IMR-90 (cell line): Measurements from ENCODE around the gene RGS12. TPM values are rescaled to one million over a fixed set of nuclear protein-coding genes. Genes with fewer than 3 reads are reported as not detected.

Source experiments
- ATAC-seq: fragments of 200-7000 bp; cut with Tn5 transposase; 2 replicates; pipeline ENCODE4 v1.9.1; 2020; ENCODE audit warnings: low read depth, mild to moderate bottlenecking, moderate library complexity
- BruUV-seq: library from RNA; stranded (reverse); fragments of 400-500 nt; replicated peaks from 2 replicates; lab custom pipeline; 2021; lab: Mats Ljungman, UMichigan
- CTCF ChIA-PET: fragments of 300-600 bp; formaldehyde crosslinking; extraction: SDS; loops from one replicate; lab custom pipeline; 2021; ENCODE audit warnings: antibody characterized with exemption; lab: Yijun Ruan, JAX
- POLR2A ChIA-PET: fragments of 300-600 bp; sonication (Branson Sonifier 250); formaldehyde crosslinking; loops from one replicate; lab custom pipeline; 2022; ENCODE audit warnings: antibody characterized with exemption; ENCODE audit not compliant: unreplicated experiment; lab: Charles Lee
- DNase-seq: peaks from one replicate; pipeline ENCODE4 v3.0.0; 2013
- H2AFZ ChIP-seq: replicated peaks from 2 replicates; pipeline ENCODE3; 2013; ENCODE audit warnings: low read length, mild to moderate bottlenecking; ENCODE audit not compliant: poor library complexity
- H2AK5ac ChIP-seq: 2 replicates; pipeline ENCODE4 v1.6.1; 2013; ENCODE audit warnings: low read depth, low read length, inconsistent platforms
- H2AK9ac ChIP-seq: replicated peaks from 2 replicates; pipeline ENCODE3; 2013; ENCODE audit warnings: mild to moderate bottlenecking, low read depth, low read length, moderate library complexity; ENCODE audit not compliant: poor library complexity
- H2BK120ac ChIP-seq: 2 replicates; pipeline ENCODE4 v1.6.1; 2013; ENCODE audit warnings: low read depth, low read length, inconsistent platforms
- H2BK15ac ChIP-seq: 3 replicates; pipeline ENCODE4 v1.6.1; 2013; ENCODE audit warnings: low read depth, low read length, inconsistent platforms
- H2BK20ac ChIP-seq: 2 replicates; pipeline ENCODE4 v1.6.1; 2013; ENCODE audit warnings: low read depth, mild to moderate bottlenecking, inconsistent platforms, low read length, moderate library complexity
- H2BK5ac ChIP-seq: 2 replicates; pipeline ENCODE4 v1.6.1; 2013; ENCODE audit warnings: mild to moderate bottlenecking, low read depth, low read length, inconsistent platforms; ENCODE audit not compliant: poor library complexity, severe bottlenecking
- H3K14ac ChIP-seq: replicated peaks from 2 replicates; pipeline ENCODE4 v1.6.1; 2013; ENCODE audit warnings: low read depth, low read length, inconsistent platforms
- H3K18ac ChIP-seq: 2 replicates; pipeline ENCODE4 v1.6.1; 2013; ENCODE audit warnings: low read depth, low read length, control low read depth
- H3K23ac ChIP-seq: 2 replicates; pipeline ENCODE4 v1.6.1; 2013; ENCODE audit warnings: low read depth, low read length, inconsistent platforms
- H3K27ac ChIP-seq: 2 replicates; pipeline ENCODE4 v1.5.1; 2013; ENCODE audit warnings: mild to moderate bottlenecking, control low read depth, low read length; ENCODE audit not compliant: insufficient read depth
- H3K27me3 ChIP-seq: 2 replicates; pipeline ENCODE4 v1.6.1; 2013; ENCODE audit warnings: low read length; ENCODE audit not compliant: control insufficient read depth, insufficient read depth
- H3K36me3 ChIP-seq: 2 replicates; pipeline ENCODE4 v1.6.1; 2013; ENCODE audit warnings: low read length, mixed read lengths; ENCODE audit not compliant: control insufficient read depth, insufficient read depth
- H3K4ac ChIP-seq: 2 replicates; pipeline ENCODE4 v1.6.1; 2013; ENCODE audit warnings: low read depth, low read length, inconsistent platforms
- H3K4me1 ChIP-seq: 2 replicates; pipeline ENCODE4 v1.6.1; 2013; ENCODE audit warnings: low read length, mixed read lengths; ENCODE audit not compliant: control insufficient read depth, insufficient read depth
- H3K4me2 ChIP-seq: 2 replicates; pipeline ENCODE4 v1.6.1; 2013; ENCODE audit warnings: low read depth, mild to moderate bottlenecking, control low read depth, low read length, moderate library complexity
- H3K4me3 ChIP-seq: 2 replicates; pipeline ENCODE4 v1.5.1; 2013; ENCODE audit warnings: low read depth, mild to moderate bottlenecking, control low read depth, low read length, moderate library complexity; ENCODE audit not compliant: insufficient read depth
- H3K56ac ChIP-seq: 2 replicates; pipeline ENCODE4 v1.6.1; 2013; ENCODE audit warnings: low read length, inconsistent platforms; ENCODE audit not compliant: insufficient read depth; ENCODE audit errors: extremely low read depth
- H3K79me1 ChIP-seq, 2 experiments: 2 replicates each; pipeline ENCODE4 v1.6.1; 2013; ENCODE audit warnings: low read length in 2 of 2, inconsistent platforms in 1 of 2, low read depth in 1 of 2
- H3K9ac ChIP-seq: 2 replicates; pipeline ENCODE4 v1.6.1; 2013; ENCODE audit warnings: low read depth, low read length, control low read depth
- H3K9me1 ChIP-seq: 2 replicates; pipeline ENCODE4 v1.6.1; 2013; ENCODE audit warnings: low read length, inconsistent platforms; ENCODE audit not compliant: insufficient read depth
- H3K9me3 ChIP-seq: 2 replicates; pipeline ENCODE4 v1.6.1; 2013; ENCODE audit warnings: low read length; ENCODE audit not compliant: control insufficient read depth, insufficient read depth
- H4K20me1 ChIP-seq: 2 replicates; pipeline ENCODE4 v1.6.1; 2013; ENCODE audit warnings: low read length, inconsistent platforms; ENCODE audit not compliant: insufficient read depth
- H4K5ac ChIP-seq: 2 replicates; pipeline ENCODE4 v1.6.1; 2013; ENCODE audit warnings: mild to moderate bottlenecking, low read depth, low read length, control low read depth
- H4K8ac ChIP-seq, 2 experiments: 2 replicates each; pipeline ENCODE4 v1.6.1; 2013; ENCODE audit warnings: low read depth in 2 of 2, low read length in 2 of 2, control low read depth in 1 of 2, inconsistent platforms in 1 of 2
- H4K91ac ChIP-seq: 2 replicates; pipeline ENCODE4 v1.6.1; 2013; ENCODE audit warnings: low read depth, low read length, inconsistent platforms; ENCODE audit not compliant: insufficient read depth
- BHLHE40 ChIP-seq: fragments of 150-350 bp; IDR thresholded peaks from 2 replicates; pipeline ENCODE4 v1.6.1; 2016; ENCODE audit warnings: mild to moderate bottlenecking, low read depth, low read length
- CEBPB ChIP-seq: IDR thresholded peaks from 2 replicates; pipeline ENCODE4 v1.6.1; 2012; ENCODE audit warnings: low read depth, low read length, improper control_type of control experiment
- CHD1 ChIP-seq: IDR thresholded peaks from 2 replicates; pipeline ENCODE4 v1.6.1; 2012; ENCODE audit warnings: low read depth, low read length, improper control_type of control experiment
- FOS ChIP-seq: fragments of 150-350 bp; IDR thresholded peaks from 2 replicates; pipeline ENCODE4 v1.6.1; 2016; ENCODE audit warnings: low read depth, low read length
- MAZ ChIP-seq: IDR thresholded peaks from 2 replicates; pipeline ENCODE4 v1.6.1; 2012; ENCODE audit warnings: low read depth, mild to moderate bottlenecking, low read length, improper control_type of control experiment, moderate library complexity, borderline replicate concordance
- SMC3 ChIP-seq: fragments of 150-350 bp; IDR thresholded peaks from 2 replicates; pipeline ENCODE4 v1.6.1; 2016; ENCODE audit warnings: low read depth, mild to moderate bottlenecking, antibody characterized with exemption, low read length, moderate library complexity
- USF2 ChIP-seq: fragments of 150-350 bp; IDR thresholded peaks from 2 replicates; pipeline ENCODE4 v1.6.1; 2017; ENCODE audit warnings: mild to moderate bottlenecking, antibody characterized with exemption, low read length, low read depth
- WGBS, 2 experiments: methylation state at CpG; one replicate each; pipeline versions ENCODE4 v1.1.5 to v1.1.7; 2013; ENCODE audit warnings: missing lambda C conversion rate in 2 of 2; ENCODE audit not compliant: insufficient read length in 1 of 2; ENCODE audit errors: extremely low coverage in 2 of 2; 5-methylcytosine and 5-hydroxymethylcytosine counted together
- dilution Hi-C: fragments of 300-500 bp; cut with HindIII; formaldehyde crosslinking; loops from one replicate; pipeline ENCODE4 v1.14.3; 2018; ENCODE audit warnings: low sequenced_read_pairs; ENCODE audit not compliant: unreplicated experiment
- in situ Hi-C: fragments of 300-500 bp; cut with MboI; formaldehyde crosslinking; loops from 3 replicates; pipeline ENCODE4 v1.14.3; 2019; ENCODE audit warnings: low sequenced_read_pairs, inconsistent platforms, mixed read lengths
- intact Hi-C: fragments of 100-400 bp; cut with micrococcal nuclease; formaldehyde crosslinking; loops from 2 replicates; pipeline ENCODE4 v1.10.0; 2022
- polyA plus RNA-seq, 3 experiments: library from polyadenylated mRNA; depleted of rRNA; stranded (reverse); fragments of >200 nt; gene quantifications; 2 replicates each; pipeline ENCODE4 v1.2.3, GENCODE V29; 2012; ENCODE audit warnings: low replicate concordance in 1 of 3
- total RNA-seq: library from RNA; depleted of rRNA; stranded (reverse); fragments of >200 nt; gene quantifications from 2 replicates; pipeline ENCODE4 v1.2.3, GENCODE V29; 2012
- TF ChIP-seq, protein P1 (sequence below): conservative IDR thresholded peaks from 2 replicates; pipeline ENCODE4 v1.5.1; 2012; ENCODE audit warnings: mild to moderate bottlenecking, low read depth, low read length, improper control_type of control experiment

Gene RGS12
- total and polyA plus RNA-seq, 2 of the 4 experiments (the other 2 are of a cell fraction): 11.8 to 12.0 TPM

GRCh38 chr4:3294401-3295241, 1.8 kb downstream of the RGS12 start:
- H3K4me1 ChIP-seq: peaks cover 19% of the 10 kb centered on the region
- peaks cover 30% of the 10 kb centered on the region for H4K20me1 ChIP-seq
- no peak for TF ChIP-seq USF2
- no peak for TF ChIP-seq BHLHE40
- TF ChIP-seq SMC3: no peak
- no peak for TF ChIP-seq FOS
- TF ChIP-seq CEBPB: no peak
- TF ChIP-seq CHD1: no peak
- no peak for TF ChIP-seq MAZ
- TF ChIP-seq, protein P1, sequence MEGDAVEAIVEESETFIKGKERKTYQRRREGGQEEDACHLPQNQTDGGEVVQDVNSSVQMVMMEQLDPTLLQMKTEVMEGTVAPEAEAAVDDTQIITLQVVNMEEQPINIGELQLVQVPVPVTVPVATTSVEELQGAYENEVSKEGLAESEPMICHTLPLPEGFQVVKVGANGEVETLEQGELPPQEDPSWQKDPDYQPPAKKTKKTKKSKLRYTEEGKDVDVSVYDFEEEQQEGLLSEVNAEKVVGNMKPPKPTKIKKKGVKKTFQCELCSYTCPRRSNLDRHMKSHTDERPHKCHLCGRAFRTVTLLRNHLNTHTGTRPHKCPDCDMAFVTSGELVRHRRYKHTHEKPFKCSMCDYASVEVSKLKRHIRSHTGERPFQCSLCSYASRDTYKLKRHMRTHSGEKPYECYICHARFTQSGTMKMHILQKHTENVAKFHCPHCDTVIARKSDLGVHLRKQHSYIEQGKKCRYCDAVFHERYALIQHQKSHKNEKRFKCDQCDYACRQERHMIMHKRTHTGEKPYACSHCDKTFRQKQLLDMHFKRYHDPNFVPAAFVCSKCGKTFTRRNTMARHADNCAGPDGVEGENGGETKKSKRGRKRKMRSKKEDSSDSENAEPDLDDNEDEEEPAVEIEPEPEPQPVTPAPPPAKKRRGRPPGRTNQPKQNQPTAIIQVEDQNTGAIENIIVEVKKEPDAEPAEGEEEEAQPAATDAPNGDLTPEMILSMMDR: no peak
- no peaks in the 10 kb centered on the region for H3K9me3 ChIP-seq
- 79% methylated on average over 14 of the region's 19 CpGs; no CpG with 5 or more reads in 1 of the 2 experiments for WGBS, 2 experiments
- dilution Hi-C loops (no loop called here), intact Hi-C loops (loop anchor here (5.0 kb wide), 1 partner anchor 143 kb away; no protein-coding TSS in a partner anchor), in situ Hi-C loops (no loop called here)
- H4K91ac ChIP-seq: no peak overlapping the region
- H3K27me3 ChIP-seq: no peaks in the 10 kb centered on the region
- no peak overlapping the region for H2BK15ac ChIP-seq
- H2BK120ac ChIP-seq: no peak overlapping the region
- POLR2A ChIA-PET: interaction anchor here (0.5 kb wide), 1 partner anchor 34 kb away, joined by 3 read pairs; no protein-coding TSS in a partner anchor
- ATAC-seq: no peak
- CTCF ChIA-PET: interaction anchor here (0.6 kb wide), 1 partner anchor 296 kb away, joined by 5 read pairs; no protein-coding TSS in a partner anchor
- no peak overlapping the region for H4K5ac ChIP-seq
- no peak overlapping the region for H2BK5ac ChIP-seq
- no peak for DNase-seq
- H3K79me1 ChIP-seq: peaks cover 28 to 54% of the 10 kb centered on the region in 2 experiments
- no peak overlapping the region for H2BK20ac ChIP-seq
- H3K9ac ChIP-seq: peak overlapping the region; percentile 93
- peak overlapping the region; percentile 52; the same call in 1 of the 2 replicates for H3K23ac ChIP-seq
- H4K8ac ChIP-seq: peak overlapping the region in 1 of 2 experiments; percentile 59; a peak in 1 of 4 replicates
- peak overlapping the region; percentile 91 for H3K4me2 ChIP-seq
- no peak overlapping the region for H3K27ac ChIP-seq
- peak overlapping the region; percentile 25 for H2AFZ ChIP-seq
- H3K14ac ChIP-seq: peak overlapping the region; percentile 30
- H3K4ac ChIP-seq: peak overlapping the region; percentile 87; the same call in 1 of the 2 replicates
- no TSS peak for BruUV-seq
- peak overlapping the region; percentile 33; the same call in 1 of the 2 replicates for H2AK5ac ChIP-seq
- no peaks in the 10 kb centered on the region for H3K36me3 ChIP-seq
- H3K4me3 ChIP-seq: peak overlapping the region; percentile 95; the same call in 1 of the 2 replicates
- H3K9me1 ChIP-seq: peaks cover 7% of the 10 kb centered on the region; the same call in 1 of the 2 replicates
- no peak overlapping the region for H3K56ac ChIP-seq
- H2AK9ac ChIP-seq: peak overlapping the region; percentile 86
- no peak overlapping the region for H3K18ac ChIP-seq
